ENCODE measurements around the gene ZC3H4. TPM values are rescaled to one million over a fixed set of nuclear protein-coding genes. Genes with fewer than 3 reads are reported as not detected.

ZC3H4 gene
- total RNA-seq, 1 donor from 2014 or later, result 18.5 TPM

GRCh38 chr19:47022541-47023447 lies 90.8 kb downstream of the ZC3H4 start:
- ATAC-seq (peak; percentile 42), DNase-seq (ENCODE audit: low spot score) (no peak)

DNA sequence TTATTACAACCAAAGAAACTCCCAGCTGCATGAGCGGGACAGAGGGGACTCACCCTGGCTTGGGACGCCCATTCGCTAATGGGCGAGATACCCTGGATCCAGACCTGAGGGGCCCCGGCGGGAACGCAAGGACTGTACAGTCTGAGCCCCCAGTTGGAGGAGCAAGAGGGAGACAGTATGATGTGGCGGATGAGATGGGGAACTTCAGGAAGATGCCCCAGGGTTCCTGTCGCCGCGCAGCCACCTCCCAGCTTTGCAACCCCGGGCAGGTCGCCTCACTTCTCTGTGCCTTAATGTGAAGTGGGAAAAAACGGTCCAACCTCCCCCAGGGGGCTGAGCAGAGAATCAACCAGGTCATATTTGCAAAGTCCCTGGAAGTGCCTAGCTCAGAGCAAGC lies 91.4 kb downstream of the ZC3H4 start:
- ATAC-seq, result no peak
- DNase-seq (ENCODE audit: low spot score), result no peak

DNA sequence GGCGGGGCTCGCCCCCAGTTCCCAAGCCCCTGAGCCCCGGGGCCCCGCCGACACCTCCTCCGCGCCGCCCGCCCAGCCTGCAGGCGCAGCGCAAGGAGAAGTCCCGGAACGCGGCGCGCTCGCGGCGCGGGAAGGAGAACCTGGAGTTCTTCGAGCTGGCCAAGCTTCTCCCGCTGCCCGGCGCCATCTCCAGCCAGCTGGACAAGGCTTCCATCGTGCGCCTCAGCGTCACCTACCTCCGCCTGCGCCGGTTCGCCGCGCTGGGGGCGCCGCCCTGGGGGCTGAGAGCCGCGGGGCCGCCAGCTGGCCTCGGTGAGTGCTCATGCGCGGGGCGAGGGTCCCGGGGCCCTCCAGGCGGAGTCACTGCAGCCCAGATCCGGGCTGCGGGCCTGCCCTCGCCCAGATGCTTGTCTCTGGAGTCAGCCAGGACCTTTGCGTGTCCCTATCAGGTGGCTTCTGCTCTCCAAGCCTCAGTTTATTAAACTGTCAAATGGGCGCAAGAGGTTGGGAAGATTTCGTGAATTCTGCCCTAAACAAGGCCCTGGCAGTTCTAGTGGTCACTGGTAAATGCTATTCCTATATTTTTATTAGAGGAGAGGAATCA lies 91.9 kb downstream of the ZC3H4 start:
- ATAC-seq (peak; percentile 21), DNase-seq (ENCODE audit: low spot score) (no peak)

DNA sequence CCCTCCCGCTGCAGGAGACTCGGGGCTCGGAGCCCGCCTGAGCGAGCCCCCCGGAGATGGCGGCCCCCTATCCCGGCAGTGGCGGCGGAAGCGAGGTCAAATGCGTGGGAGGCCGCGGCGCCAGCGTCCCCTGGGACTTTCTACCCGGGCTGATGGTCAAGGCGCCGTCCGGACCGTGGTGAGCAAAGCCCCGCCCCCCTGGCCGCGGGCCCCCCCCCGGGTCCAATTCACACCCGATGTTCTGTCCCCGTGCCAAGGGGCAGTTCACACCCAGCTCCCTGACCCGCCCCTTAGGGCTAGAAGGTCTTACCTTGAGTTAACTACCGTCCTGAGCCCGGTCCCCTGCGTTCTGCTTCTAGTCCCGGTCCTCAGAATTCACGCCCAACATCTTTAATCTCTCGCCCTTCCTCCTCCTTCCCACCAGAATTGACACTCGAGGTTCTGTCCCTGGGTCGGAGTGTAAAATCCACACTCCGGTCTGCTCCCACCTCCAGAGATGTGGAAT lies 92.5 kb downstream of the ZC3H4 start:
- ATAC-seq, result no peak

GRCh38 chr19:47020132-47020805 lies 93.3 kb downstream of the ZC3H4 start:
- no peak for DNase-seq (ENCODE audit: low spot score)
- ATAC-seq, result no peak

More for the DNA sequence above, 92.5 kb downstream of the ZC3H4 start:
- DNase-seq (ENCODE audit: low spot score), result no peak

GRCh38 chr19:47019431-47020041 lies 94.0 kb downstream of the ZC3H4 start, which contains the start of gene NPAS1:
Gene NPAS1, plus strand, starts transcription at chr19:47019837. Its CDS starts 1,211 bp downstream, at chr19:47021048.
- no peak for DNase-seq (ENCODE audit: low spot score)
- peak; percentile 56 for ATAC-seq

DNA sequence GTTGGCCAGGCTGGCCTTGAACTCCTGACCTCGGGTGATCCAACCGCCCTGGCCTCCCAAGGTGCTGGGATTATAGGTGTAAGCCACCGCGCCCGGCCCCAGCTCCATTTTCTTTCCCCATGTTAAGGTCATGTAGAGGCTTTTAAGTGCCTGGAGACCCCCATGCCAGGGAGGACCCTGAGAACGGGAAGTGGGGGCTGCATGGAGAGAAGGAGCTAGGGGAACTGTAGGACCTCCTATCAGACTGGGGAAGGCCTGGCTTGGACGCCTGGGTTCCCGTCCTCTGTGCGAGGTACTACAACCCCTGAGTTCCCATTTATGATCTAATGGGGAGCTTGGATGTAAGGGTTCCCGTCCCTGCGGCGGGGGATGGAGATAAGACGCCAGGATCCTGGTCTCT lies 94.7 kb downstream of the ZC3H4 start:
- DNase-seq (ENCODE audit: low spot score) (no peak), ATAC-seq (no peak)

Other genes starting within 250 kb of the ZC3H4 start
- gene NPAS1, start 93.9 kb downstream of the ZC3H4 start, total RNA-seq, result 0.08 TPM
- 19.2 TPM for gene TMEM160, start 65.2 kb downstream of the ZC3H4 start, total RNA-seq
- gene SAE1, start 17.1 kb upstream of the ZC3H4 start, total RNA-seq, result 22.0 TPM
- 2.7 TPM for gene BBC3, start 117.4 kb upstream of the ZC3H4 start, total RNA-seq
- 10.4 TPM for gene CCDC9, start 142.7 kb upstream of the ZC3H4 start, total RNA-seq
- gene INAFM1, start 161.1 kb upstream of the ZC3H4 start, total RNA-seq, result 5.6 TPM
- 6.2 TPM for gene C5AR1, start 196.1 kb upstream of the ZC3H4 start, total RNA-seq
- 2.2 TPM for gene C5AR2, start 218.4 kb upstream of the ZC3H4 start, total RNA-seq
- 5.9 TPM for gene DHX34, start 235.5 kb upstream of the ZC3H4 start, total RNA-seq